Measurements from ENCODE around the gene ESRRG.

Gene ESRRG

GRCh38 chr1:216462066-216462775, 261.0 kb downstream of the ESRRG start:
- no peak overlapping the region for H3K9ac ChIP-seq (ENCODE audit: low read length in 5 of 5)
- H3K27me3 ChIP-seq (ENCODE audit: control insufficient read depth in 5 of 5, insufficient read depth in 4 of 5, low read length in 5 of 5), result no peaks in the 10 kb centered on the region
- no peak overlapping the region for H3K4me3 ChIP-seq (ENCODE audit: low read depth in 1 of 5, low read length in 5 of 5)
- H3K27ac ChIP-seq (ENCODE audit: low read depth, low read length), result no peak overlapping the region
- H3K4me1 ChIP-seq (ENCODE audit: control insufficient read depth in 5 of 5, insufficient read depth in 5 of 5, low read length in 5 of 5), result peaks cover 0 to 4% (median 0%) of the 10 kb centered on the region in 5 donors
- no peaks in the 10 kb centered on the region for H3K9me3 ChIP-seq (ENCODE audit: control insufficient read depth in 5 of 5, low read length in 5 of 5)
- no peaks in the 10 kb centered on the region for H3K36me3 ChIP-seq (ENCODE audit: control insufficient read depth in 5 of 5, insufficient read depth in 5 of 5, low read length in 5 of 5)

- Histone ChIP-seq H3K4me3 (ENCODE audit: low read depth in 1 of 5, low read length in 5 of 5) (no peak overlapping the region), H3K4me1 (ENCODE audit: control insufficient read depth in 5 of 5, insufficient read depth in 5 of 5, low read length in 5 of 5) (peaks cover 0 to 4% (median 0%) of the 10 kb centered on the region in 5 donors), H3K9me3 (ENCODE audit: control insufficient read depth in 5 of 5, low read length in 5 of 5) (no peaks in the 10 kb centered on the region), H3K9ac (ENCODE audit: low read length in 5 of 5) (no peak overlapping the region), H3K36me3 (ENCODE audit: control insufficient read depth in 5 of 5, insufficient read depth in 5 of 5, low read length in 5 of 5) (no peaks in the 10 kb centered on the region), H3K27me3 (ENCODE audit: control insufficient read depth in 5 of 5, insufficient read depth in 4 of 5, low read length in 5 of 5) (no peaks in the 10 kb centered on the region), H3K27ac (ENCODE audit: low read depth, low read length) (no peak overlapping the region)
These were observed 261.8 kb downstream of the ESRRG start for GRCh38 chr1:216461466-216461865.

- Histone ChIP-seq H3K9me3 (ENCODE audit: control insufficient read depth in 5 of 5, low read length in 5 of 5) (no peaks in the 10 kb centered on the region), H3K4me3 (ENCODE audit: low read depth in 1 of 5, low read length in 5 of 5) (no peak overlapping the region), H3K27me3 (ENCODE audit: control insufficient read depth in 5 of 5, insufficient read depth in 4 of 5, low read length in 5 of 5) (no peaks in the 10 kb centered on the region), H3K9ac (ENCODE audit: low read length in 5 of 5) (no peak overlapping the region), H3K27ac (ENCODE audit: low read depth, low read length) (no peak overlapping the region), H3K36me3 (ENCODE audit: control insufficient read depth in 5 of 5, insufficient read depth in 5 of 5, low read length in 5 of 5) (no peaks in the 10 kb centered on the region), H3K4me1 (ENCODE audit: control insufficient read depth in 5 of 5, insufficient read depth in 5 of 5, low read length in 5 of 5) (peaks cover 0 to 4% (median 0%) of the 10 kb centered on the region in 5 donors)
These were observed 263.5 kb downstream of the ESRRG start for GRCh38 chr1:216459651-216460207.

GRCh38 chr1:216458812-216459211, 264.4 kb downstream of the ESRRG start:
- H3K27me3 ChIP-seq (ENCODE audit: control insufficient read depth in 5 of 5, insufficient read depth in 4 of 5, low read length in 5 of 5), result no peaks in the 10 kb centered on the region
- no peak overlapping the region for H3K9ac ChIP-seq (ENCODE audit: low read length in 5 of 5)
- H3K4me1 ChIP-seq (ENCODE audit: control insufficient read depth in 5 of 5, insufficient read depth in 5 of 5, low read length in 5 of 5), result peaks cover 0 to 4% (median 0%) of the 10 kb centered on the region in 5 donors
- no peak overlapping the region for H3K27ac ChIP-seq (ENCODE audit: low read depth, low read length)
- no peaks in the 10 kb centered on the region for H3K36me3 ChIP-seq (ENCODE audit: control insufficient read depth in 5 of 5, insufficient read depth in 5 of 5, low read length in 5 of 5)
- H3K4me3 ChIP-seq (ENCODE audit: low read depth in 1 of 5, low read length in 5 of 5), result no peak overlapping the region
- H3K9me3 ChIP-seq (ENCODE audit: control insufficient read depth in 5 of 5, low read length in 5 of 5), result no peaks in the 10 kb centered on the region

GRCh38 chr1:216457356-216457755, 265.9 kb downstream of the ESRRG start:
- Histone ChIP-seq H3K4me1 (ENCODE audit: control insufficient read depth in 5 of 5, insufficient read depth in 5 of 5, low read length in 5 of 5) (peaks cover 0 to 4% (median 0%) of the 10 kb centered on the region in 5 donors), H3K36me3 (ENCODE audit: control insufficient read depth in 5 of 5, insufficient read depth in 5 of 5, low read length in 5 of 5) (no peaks in the 10 kb centered on the region)

GRCh38 chr1:216456682-216457081, 266.5 kb downstream of the ESRRG start:
- no peaks in the 10 kb centered on the region for H3K27me3 ChIP-seq (ENCODE audit: control insufficient read depth in 5 of 5, insufficient read depth in 4 of 5, low read length in 5 of 5)
- H3K27ac ChIP-seq (ENCODE audit: low read depth, low read length), result no peak overlapping the region
- H3K4me3 ChIP-seq (ENCODE audit: low read depth in 1 of 5, low read length in 5 of 5), result no peak overlapping the region
- H3K36me3 ChIP-seq (ENCODE audit: control insufficient read depth in 5 of 5, insufficient read depth in 5 of 5, low read length in 5 of 5), result no peaks in the 10 kb centered on the region
- H3K4me1 ChIP-seq (ENCODE audit: control insufficient read depth in 5 of 5, insufficient read depth in 5 of 5, low read length in 5 of 5), result peaks cover 0 to under 1% (median 0%) of the 10 kb centered on the region in 5 donors
- no peak overlapping the region for H3K9ac ChIP-seq (ENCODE audit: low read length in 5 of 5)
- H3K9me3 ChIP-seq (ENCODE audit: control insufficient read depth in 5 of 5, low read length in 5 of 5), result no peaks in the 10 kb centered on the region

More at GRCh38 chr1:216457356-216457755, 265.9 kb downstream of the ESRRG start:
- Histone ChIP-seq H3K27ac (ENCODE audit: low read depth, low read length) (no peak overlapping the region), H3K4me3 (ENCODE audit: low read depth in 1 of 5, low read length in 5 of 5) (no peak overlapping the region), H3K9me3 (ENCODE audit: control insufficient read depth in 5 of 5, low read length in 5 of 5) (no peaks in the 10 kb centered on the region), H3K9ac (ENCODE audit: low read length in 5 of 5) (no peak overlapping the region), H3K27me3 (ENCODE audit: control insufficient read depth in 5 of 5, insufficient read depth in 4 of 5, low read length in 5 of 5) (no peaks in the 10 kb centered on the region)

GRCh38 chr1:216453777-216454176, 269.5 kb downstream of the ESRRG start:
- no peak overlapping the region for H3K9ac ChIP-seq (ENCODE audit: low read length in 5 of 5)
- H3K27me3 ChIP-seq (ENCODE audit: control insufficient read depth in 5 of 5, insufficient read depth in 4 of 5, low read length in 5 of 5), result no peaks in the 10 kb centered on the region
- no peaks in the 10 kb centered on the region for H3K4me1 ChIP-seq (ENCODE audit: control insufficient read depth in 5 of 5, insufficient read depth in 5 of 5, low read length in 5 of 5)
- no peak overlapping the region for H3K27ac ChIP-seq (ENCODE audit: low read depth, low read length)
- H3K9me3 ChIP-seq (ENCODE audit: control insufficient read depth in 5 of 5, low read length in 5 of 5), result no peaks in the 10 kb centered on the region
- H3K4me3 ChIP-seq (ENCODE audit: low read depth in 1 of 5, low read length in 5 of 5), result no peak overlapping the region
- no peaks in the 10 kb centered on the region for H3K36me3 ChIP-seq (ENCODE audit: control insufficient read depth in 5 of 5, insufficient read depth in 5 of 5, low read length in 5 of 5)
